Testis (tissue), 3 donors: ENCODE data around the gene FAM171A2. TPM values are rescaled to one million over a fixed set of nuclear protein-coding genes. Genes with fewer than 3 reads are reported as not detected.
"Not testable (repeated sequence)": the region's sequence is repeated elsewhere in the genome, so short reads cannot be mapped to it uniquely, and the experiment has no call there.

ENCODE experiments used
- DNase-seq: peaks from one replicate; pipeline ENCODE4 v3.0.0-alpha.2; 2019
- H3K27ac ChIP-seq, 2 donors: fragments of 200-600 bp; sonication (generic); one replicate each; pipeline ENCODE4 v1.5.1; 2019
- H3K27me3 ChIP-seq: fragments of 200-600 bp; sonication (generic); one replicate; pipeline ENCODE4 v1.5.1; 2019
- H3K36me3 ChIP-seq: fragments of 200-600 bp; sonication (generic); one replicate; pipeline ENCODE4 v1.5.1; 2017; ENCODE audit warnings: low read depth; ENCODE audit errors: missing control alignments
- H3K4me1 ChIP-seq: fragments of 200-600 bp; sonication (generic); one replicate; pipeline ENCODE4 v1.5.1; 2019
- H3K4me3 ChIP-seq, 2 donors: fragments of 200-600 bp; sonication (generic); one replicate each; pipeline ENCODE4 v1.5.1; 2017 to 2019
- H3K9me3 ChIP-seq: fragments of 200-600 bp; sonication (generic); one replicate; pipeline ENCODE4 v1.5.1; 2017
- POLR2A ChIP-seq: fragments of 450-650 bp; IDR thresholded peaks from one replicate; pipeline ENCODE4 v1.6.1; 2017; ENCODE audit warnings: antibody characterized with exemption, mild to moderate bottlenecking, moderate library complexity
- WGBS, 2 donors: methylation state at CpG; one replicate each; pipeline ENCODE4 v1.1.5; 2018; 5-methylcytosine and 5-hydroxymethylcytosine counted together
- intact Hi-C: fragments of 100-400 bp; cut with DNase I; formaldehyde crosslinking; loops from one replicate; pipeline ENCODE4 v1.15.1; 2023; ENCODE audit warnings: low total_unique reads
- polyA plus RNA-seq: library from polyadenylated mRNA; stranded (reverse); fragments of 350-450 nt; fragmentation: Illumina TruSeq; extraction: RNeasy Lipid Tissue Mini Kit (QIAGEN cat#74804); gene quantifications from one replicate; pipeline ENCODE4 v1.2.3, GENCODE V29; 2014; ENCODE audit warnings: low read depth, low replicate concordance; ENCODE audit not compliant: insufficient read depth
- total RNA-seq, 2 donors: library from RNA; depleted of rRNA; stranded (reverse); fragments of >200 nt; gene quantifications; one replicate each; pipeline ENCODE4 v1.2.3, GENCODE V29; 2016
- TF ChIP-seq, protein P1 (sequence below), 3 experiments: fragments of 450-650 bp in 2 of 3; fragments of 200-600 bp in 1 of 3; sonication (generic) in 1 of 3; IDR thresholded peaks; one replicate each; pipeline ENCODE4 v1.5.1; 2016 to 2019; ENCODE audit warnings: antibody characterized with exemption in 3 of 3, mild to moderate bottlenecking in 2 of 3, moderate library complexity in 1 of 3

FAM171A2 gene
- total and polyA plus RNA-seq, 3 donors from 2014 or later = 1.3 to 3.6 (median 2.0) TPM

DNA sequence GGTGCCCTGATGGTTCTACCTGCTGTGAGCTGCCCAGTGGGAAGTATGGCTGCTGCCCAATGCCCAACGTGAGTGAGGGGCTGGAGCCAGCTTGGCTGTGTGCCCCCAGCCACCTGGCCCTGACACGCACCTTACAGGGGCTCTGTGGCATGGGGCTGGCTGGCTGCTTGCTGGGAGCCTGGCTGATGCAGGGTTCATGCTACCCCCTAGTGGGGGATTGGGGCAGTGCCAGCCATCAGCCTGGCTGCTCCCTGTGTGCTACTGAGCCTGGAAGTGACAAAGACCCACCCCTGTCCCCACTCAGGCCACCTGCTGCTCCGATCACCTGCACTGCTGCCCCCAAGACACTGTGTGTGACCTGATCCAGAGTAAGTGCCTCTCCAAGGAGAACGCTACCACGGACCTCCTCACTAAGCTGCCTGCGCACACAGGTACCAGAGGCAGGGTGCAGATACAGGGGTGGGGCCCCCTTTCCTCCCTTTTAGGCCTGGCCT lies 12.9 kb downstream of the FAM171A2 start:
- Histone ChIP-seq H3K27me3 (no peaks in the 10 kb centered on the region), H3K4me3 (no peak overlapping the region), H3K9me3 (no peaks in the 10 kb centered on the region), H3K27ac (no peak overlapping the region), H3K36me3 (no peaks in the 10 kb centered on the region), H3K4me1 (peaks cover 4% of the 10 kb centered on the region)
- intact Hi-C loops = no loop called here
- peak; percentile 79 for DNase-seq
- 70 to 71% methylated on average over 2 to 6 of the region's 6 CpGs for WGBS, 2 donors
- no peak for TF ChIP-seq POLR2A
- TF ChIP-seq, protein P1, sequence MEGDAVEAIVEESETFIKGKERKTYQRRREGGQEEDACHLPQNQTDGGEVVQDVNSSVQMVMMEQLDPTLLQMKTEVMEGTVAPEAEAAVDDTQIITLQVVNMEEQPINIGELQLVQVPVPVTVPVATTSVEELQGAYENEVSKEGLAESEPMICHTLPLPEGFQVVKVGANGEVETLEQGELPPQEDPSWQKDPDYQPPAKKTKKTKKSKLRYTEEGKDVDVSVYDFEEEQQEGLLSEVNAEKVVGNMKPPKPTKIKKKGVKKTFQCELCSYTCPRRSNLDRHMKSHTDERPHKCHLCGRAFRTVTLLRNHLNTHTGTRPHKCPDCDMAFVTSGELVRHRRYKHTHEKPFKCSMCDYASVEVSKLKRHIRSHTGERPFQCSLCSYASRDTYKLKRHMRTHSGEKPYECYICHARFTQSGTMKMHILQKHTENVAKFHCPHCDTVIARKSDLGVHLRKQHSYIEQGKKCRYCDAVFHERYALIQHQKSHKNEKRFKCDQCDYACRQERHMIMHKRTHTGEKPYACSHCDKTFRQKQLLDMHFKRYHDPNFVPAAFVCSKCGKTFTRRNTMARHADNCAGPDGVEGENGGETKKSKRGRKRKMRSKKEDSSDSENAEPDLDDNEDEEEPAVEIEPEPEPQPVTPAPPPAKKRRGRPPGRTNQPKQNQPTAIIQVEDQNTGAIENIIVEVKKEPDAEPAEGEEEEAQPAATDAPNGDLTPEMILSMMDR (IDR thresholded peaks at IDR 0.05) = peak; percentile 40 to 69 (median 51)

- Histone ChIP-seq H3K27ac (no peak overlapping the region), H3K9me3 (no peaks in the 10 kb centered on the region), H3K4me3 (no peak overlapping the region), H3K27me3 (no peaks in the 10 kb centered on the region), H3K36me3 (no peaks in the 10 kb centered on the region), H3K4me1 (peaks cover 4% of the 10 kb centered on the region)
- TF ChIP-seq POLR2A = no peak
- TF ChIP-seq, protein P1 (IDR thresholded peaks at IDR 0.05) = no peak
- intact Hi-C loops = no loop called here
- WGBS, 2 donors = 86 to 88% methylated on average over 6 to 12 of the region's 12 CpGs
- DNase-seq = no peak
These were observed 14.0 kb downstream of the FAM171A2 start for GRCh38 chr17:44349553-44350070.

DNA sequence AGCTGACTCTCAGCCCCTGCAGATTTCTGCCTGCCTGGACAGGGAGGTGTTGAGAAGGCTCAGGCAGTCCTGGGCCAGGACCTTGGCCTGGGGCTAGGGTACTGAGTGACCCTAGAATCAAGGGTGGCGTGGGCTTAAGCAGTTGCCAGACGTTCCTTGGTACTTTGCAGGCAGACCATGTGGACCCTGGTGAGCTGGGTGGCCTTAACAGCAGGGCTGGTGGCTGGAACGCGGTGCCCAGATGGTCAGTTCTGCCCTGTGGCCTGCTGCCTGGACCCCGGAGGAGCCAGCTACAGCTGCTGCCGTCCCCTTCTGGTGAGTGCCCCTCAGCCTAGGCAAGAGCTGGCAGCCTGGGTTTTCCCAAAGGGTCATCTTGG lies 14.7 kb downstream of the FAM171A2 start:
- H3K27me3 ChIP-seq = no peaks in the 10 kb centered on the region
- no peak overlapping the region for H3K4me3 ChIP-seq
- H3K36me3 ChIP-seq = no peaks in the 10 kb centered on the region
- H3K4me1 ChIP-seq = peaks cover 4% of the 10 kb centered on the region
- TF ChIP-seq POLR2A = no peak
- TF ChIP-seq, protein P1 (IDR thresholded peaks at IDR 0.05) = no peak
- no peak overlapping the region for H3K27ac ChIP-seq
- WGBS, 2 donors = 74 to 100% methylated on average over 2 to 6 of the region's 6 CpGs
- intact Hi-C loops = no loop called here
- DNase-seq = no peak
- no peaks in the 10 kb centered on the region for H3K9me3 ChIP-seq

DNA sequence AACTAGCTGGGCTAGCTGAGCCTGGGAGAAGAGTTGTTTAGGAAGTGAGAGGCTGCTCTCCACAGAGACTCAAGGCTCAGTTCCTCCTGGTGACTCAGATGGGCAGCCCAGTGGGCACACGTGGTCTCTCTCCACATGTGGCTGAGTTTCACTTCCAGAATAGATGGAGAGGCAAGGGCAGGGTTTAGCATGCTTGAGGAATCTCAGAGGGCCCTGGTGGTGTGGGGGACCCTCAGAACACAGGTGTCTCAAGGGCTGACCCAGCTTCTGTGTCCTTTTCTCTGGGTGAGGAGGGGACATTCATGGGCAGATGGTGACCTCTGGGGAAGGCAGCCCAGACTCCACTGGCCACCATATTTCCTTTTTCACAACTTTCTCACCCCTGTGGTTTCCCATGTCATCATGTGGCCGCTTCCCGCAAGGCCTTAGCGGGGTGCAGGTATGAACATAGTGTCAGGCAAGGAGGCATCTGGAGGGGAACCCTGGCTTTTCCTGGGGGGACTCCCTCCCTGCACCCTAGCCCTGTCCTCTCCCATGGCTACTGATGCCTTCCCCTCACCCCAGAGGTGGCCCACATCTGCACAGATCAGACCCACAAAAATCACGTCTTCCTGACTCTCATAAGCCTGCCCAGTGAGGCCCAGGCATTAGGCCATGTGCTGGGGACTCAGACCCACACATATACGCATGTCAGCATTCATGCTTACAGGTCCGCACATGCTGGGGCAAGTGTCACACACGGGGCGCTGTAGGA lies 15.2 kb downstream of the FAM171A2 start:
- H3K27ac ChIP-seq = no peak overlapping the region
- H3K4me1 ChIP-seq = peaks cover 4% of the 10 kb centered on the region
- intact Hi-C loops = no loop called here
- no peaks in the 10 kb centered on the region for H3K27me3 ChIP-seq
- no peaks in the 10 kb centered on the region for H3K9me3 ChIP-seq
- 79 to 91% methylated on average over 4 to 9 of the region's 9 CpGs for WGBS, 2 donors
- H3K4me3 ChIP-seq = no peak overlapping the region
- no peaks in the 10 kb centered on the region for H3K36me3 ChIP-seq
- DNase-seq = no peak
- no peak for TF ChIP-seq POLR2A
- TF ChIP-seq, protein P1 (IDR thresholded peaks at IDR 0.05) = no peak

- H3K4me1 ChIP-seq, DNase-seq, intact Hi-C loops, H3K36me3 ChIP-seq, H3K4me3 ChIP-seq, H3K9me3 ChIP-seq, H3K27ac ChIP-seq, H3K27me3 ChIP-seq: not testable (repeated sequence)
- WGBS, 2 donors = 77 to 78% methylated on average over 18 of the region's 18 CpGs
These were observed 16.2 kb downstream of the FAM171A2 start for GRCh38 chr17:44347206-44348055.
